Measurements from ENCODE around the gene KCNIP1.

GRCh38 chr5:170722316-170722715 is 218.5 kb downstream of the KCNIP1 start:
- no peak for TF ChIP-seq POLR2A (IDR thresholded peaks at IDR 0.05)
- TF ChIP-seq CTCF (IDR thresholded peaks at IDR 0.05): no peak

Data from body of pancreas (tissue), 4 donors.